ENCODE data around the gene IPO9. TPM values are rescaled to one million over a fixed set of nuclear protein-coding genes. Genes with fewer than 3 reads are reported as not detected.

IPO9 gene
- total RNA-seq, 2 experiments from 2014 or later, result 65.1 to 66.0 TPM

DNA sequence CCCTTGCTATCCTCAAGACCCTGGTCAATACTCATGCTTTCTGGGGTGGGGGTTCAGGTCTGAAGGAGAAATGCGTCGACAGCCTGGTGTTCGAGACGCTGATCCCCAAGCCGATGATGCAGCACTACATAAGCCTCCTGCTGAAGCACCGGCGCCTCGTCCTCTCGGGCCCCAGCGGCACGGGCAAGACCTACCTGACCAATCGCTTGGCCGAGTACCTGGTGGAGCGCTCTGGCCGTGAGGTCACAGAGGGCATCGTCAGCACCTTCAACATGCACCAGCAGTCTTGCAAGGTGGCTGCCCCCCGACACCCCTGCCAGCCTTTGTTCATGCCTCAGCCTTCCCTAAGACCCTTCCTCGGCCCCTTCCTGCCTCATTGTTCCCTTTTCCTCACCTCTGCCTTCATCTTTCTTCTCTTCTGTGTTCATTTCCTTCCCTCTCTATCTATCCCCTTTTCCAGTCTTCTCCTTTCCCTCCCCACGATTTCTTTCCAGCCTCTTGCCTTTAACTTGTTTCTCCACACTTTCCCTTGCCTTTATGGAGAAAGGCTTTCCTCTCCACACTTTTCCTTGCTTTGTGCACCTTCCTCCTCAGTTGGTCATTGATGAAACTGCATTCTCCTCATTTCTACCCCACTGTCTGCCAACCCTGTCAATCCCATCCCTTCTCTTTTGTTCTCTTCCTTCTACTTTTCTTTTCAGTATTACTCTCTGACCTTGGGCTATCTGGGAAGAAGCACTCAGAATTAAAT is 18.3 kb upstream of the IPO9 start:
- ATAC-seq, result no peak
- Mint-ChIP-seq H3K27ac (no peak overlapping the region), H3K27me3 (no peaks in the 10 kb centered on the region), H3K4me1 (no peaks in the 10 kb centered on the region), H3K9me3 (ENCODE audit: low read depth) (no peaks in the 10 kb centered on the region), H3K36me3 (ENCODE audit: low read depth) (peaks cover 2% of the 10 kb centered on the region), H3K4me3 (no peak overlapping the region)
- CTCF ChIA-PET, result interaction anchor here (0.7 kb wide), 1 partner anchor 107 kb away, joined by 3 read pairs; no protein-coding TSS in a partner anchor
- DNase-seq, result no peak
- intact Hi-C loops (cut with DNase I, micrococcal nuclease), result no loop called here
- POLR2A ChIA-PET, result no interaction called here

- Mint-ChIP-seq H3K36me3 (ENCODE audit: low read depth) (peaks cover 2% of the 10 kb centered on the region), H3K27me3 (no peaks in the 10 kb centered on the region), H3K4me1 (no peaks in the 10 kb centered on the region), H3K4me3 (no peak overlapping the region), H3K9me3 (ENCODE audit: low read depth) (no peaks in the 10 kb centered on the region), H3K27ac (no peak overlapping the region)
- POLR2A ChIA-PET, result no interaction called here
- CTCF ChIA-PET, result interaction anchor here (0.7 to 1.7 kb wide), 3 partner anchors 16 to 100 kb away, joined by 3 to 6 read pairs (median 5); partner anchors contain the start of gene IPO9
- no peak for ATAC-seq
- intact Hi-C loops (cut with DNase I, micrococcal nuclease), result no loop called here
- no peak for DNase-seq
Observed at GRCh38 chr1:201813226-201813625, 15.7 kb upstream of the IPO9 start.

- H3K4me3 Mint-ChIP-seq, result no peak overlapping the region
- H3K4me1 Mint-ChIP-seq, result no peaks in the 10 kb centered on the region
- ATAC-seq, result no peak
- peaks cover 1% of the 10 kb centered on the region for H3K36me3 Mint-ChIP-seq (ENCODE audit: low read depth)
- no peaks in the 10 kb centered on the region for H3K27me3 Mint-ChIP-seq
- intact Hi-C loops (cut with DNase I, micrococcal nuclease), result no loop called here
- no peak overlapping the region for H3K27ac Mint-ChIP-seq
- no peak for DNase-seq
- H3K9me3 Mint-ChIP-seq (ENCODE audit: low read depth), result no peaks in the 10 kb centered on the region
- ChIA-PET POLR2A (no interaction called here), CTCF (no interaction called here)
Observed at GRCh38 chr1:201816309-201816854, 12.6 kb upstream of the IPO9 start.

DNA sequence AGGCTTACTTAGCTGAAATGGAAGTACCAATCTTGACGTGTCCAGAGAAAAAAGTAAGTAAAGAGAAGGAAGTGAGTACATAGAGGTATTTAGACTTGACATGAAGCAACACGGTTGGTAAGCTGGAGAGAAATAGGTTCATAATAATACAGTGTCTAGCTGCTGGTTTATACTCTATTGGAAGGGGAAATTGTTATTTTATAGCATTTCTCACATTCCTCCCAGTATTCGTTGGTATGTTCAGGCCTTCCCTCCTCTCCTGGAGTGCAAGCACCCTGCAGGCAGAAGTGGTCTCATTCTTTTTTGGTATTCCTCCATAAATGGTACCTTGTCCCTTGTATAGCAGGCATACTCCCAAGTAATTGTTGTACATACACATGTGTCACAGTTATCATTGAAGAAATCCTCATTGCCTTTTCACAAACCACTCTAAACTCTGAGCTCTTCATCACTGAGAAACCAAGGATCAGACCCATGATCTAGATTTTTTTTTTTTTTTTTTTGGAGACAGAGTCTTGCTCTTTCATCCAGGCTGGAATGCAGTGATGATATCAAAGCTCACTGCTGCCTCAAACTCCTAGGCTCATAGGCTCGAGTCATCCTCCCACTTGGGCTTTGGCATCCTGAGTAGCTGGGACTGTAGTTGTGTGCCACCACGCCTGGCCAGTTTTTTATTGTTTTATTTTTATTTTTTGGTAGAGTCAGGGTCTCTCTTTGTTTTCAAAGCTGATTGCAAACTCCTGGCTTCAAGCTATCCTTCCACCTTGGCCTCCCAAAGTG is 9.8 kb upstream of the IPO9 start:
- no peaks in the 10 kb centered on the region for H3K27me3 Mint-ChIP-seq
- CTCF ChIA-PET, result interaction anchor here (0.6 to 3.2 kb wide), 8 partner anchors 9 to 336 kb away, joined by 3 to 11 read pairs (median 4); partner anchors contain the start of gene IPO9
- POLR2A ChIA-PET, result interaction anchor here (0.7 kb wide), 1 partner anchor 272 kb away, joined by 8 read pairs; no protein-coding TSS in a partner anchor

GRCh38 chr1:201820413-201820812 is 8.5 kb upstream of the IPO9 start:
- Mint-ChIP-seq H3K4me1 (no peaks in the 10 kb centered on the region), H3K4me3 (no peak overlapping the region), H3K36me3 (ENCODE audit: low read depth) (peaks cover 1% of the 10 kb centered on the region), H3K27ac (no peak overlapping the region), H3K9me3 (ENCODE audit: low read depth) (no peaks in the 10 kb centered on the region), H3K27me3 (no peaks in the 10 kb centered on the region)
- DNase-seq (no peak), ATAC-seq (no peak)
- ChIA-PET CTCF (interaction anchor here (0.8 to 3.2 kb wide), 4 partner anchors 8 to 28 kb away, joined by 3 to 11 read pairs (median 4); partner anchors contain the start of gene IPO9), POLR2A (no interaction called here)
- intact Hi-C loops (cut with DNase I, micrococcal nuclease), result no loop called here

More for the DNA sequence above, 9.8 kb upstream of the IPO9 start:
- no peak overlapping the region for H3K27ac Mint-ChIP-seq
- H3K4me3 Mint-ChIP-seq, result no peak overlapping the region
- intact Hi-C loops (cut with DNase I, micrococcal nuclease), result no loop called here
- ATAC-seq, result no peak
- DNase-seq, result no peak
- no peaks in the 10 kb centered on the region for H3K4me1 Mint-ChIP-seq
- no peaks in the 10 kb centered on the region for H3K9me3 Mint-ChIP-seq (ENCODE audit: low read depth)
- peaks cover 1% of the 10 kb centered on the region for H3K36me3 Mint-ChIP-seq (ENCODE audit: low read depth)

DNA sequence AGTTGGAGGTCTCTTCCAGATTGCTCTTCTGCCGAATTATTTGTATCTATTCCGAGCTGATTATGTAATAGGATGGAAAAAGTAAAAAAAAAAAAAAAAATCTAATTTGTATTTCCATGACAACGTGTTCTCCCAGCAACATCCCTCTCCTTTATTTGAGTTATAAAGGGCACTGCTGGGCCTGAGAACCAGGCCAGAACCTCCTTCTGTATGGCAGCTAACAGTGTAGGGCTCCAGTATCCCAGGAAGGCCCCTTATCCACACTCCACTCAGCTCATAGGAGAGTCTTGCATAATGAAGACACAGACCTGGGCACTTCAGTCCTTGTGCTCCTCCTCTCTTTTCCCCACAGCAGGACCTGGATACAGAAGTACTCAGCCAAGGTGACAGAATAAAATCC is 3.7 kb upstream of the IPO9 start:
- CTCF ChIA-PET, result no interaction called here
- Mint-ChIP-seq H3K4me3 (no peak overlapping the region), H3K27me3 (no peaks in the 10 kb centered on the region), H3K36me3 (ENCODE audit: low read depth) (peaks cover 3% of the 10 kb centered on the region), H3K9me3 (ENCODE audit: low read depth) (no peaks in the 10 kb centered on the region), H3K4me1 (peaks cover 12% of the 10 kb centered on the region), H3K27ac (no peak overlapping the region)
- intact Hi-C loops (cut with DNase I, micrococcal nuclease), result loop anchor here in 1 of 2 experiments (5.0 kb wide), 1 partner anchor 1182 kb away; the partner anchor contains the start of gene TMEM183A
- no peak for ATAC-seq
- DNase-seq, result no peak
- POLR2A ChIA-PET, result no interaction called here

- intact Hi-C loops (cut with DNase I, micrococcal nuclease), result loop anchor here in 1 of 2 experiments (5.0 kb wide), 1 partner anchor 1180 kb away; the partner anchor contains the start of gene TMEM183A
Observed at GRCh38 chr1:201826830-201827229, 2.1 kb upstream of the IPO9 start.

DNA sequence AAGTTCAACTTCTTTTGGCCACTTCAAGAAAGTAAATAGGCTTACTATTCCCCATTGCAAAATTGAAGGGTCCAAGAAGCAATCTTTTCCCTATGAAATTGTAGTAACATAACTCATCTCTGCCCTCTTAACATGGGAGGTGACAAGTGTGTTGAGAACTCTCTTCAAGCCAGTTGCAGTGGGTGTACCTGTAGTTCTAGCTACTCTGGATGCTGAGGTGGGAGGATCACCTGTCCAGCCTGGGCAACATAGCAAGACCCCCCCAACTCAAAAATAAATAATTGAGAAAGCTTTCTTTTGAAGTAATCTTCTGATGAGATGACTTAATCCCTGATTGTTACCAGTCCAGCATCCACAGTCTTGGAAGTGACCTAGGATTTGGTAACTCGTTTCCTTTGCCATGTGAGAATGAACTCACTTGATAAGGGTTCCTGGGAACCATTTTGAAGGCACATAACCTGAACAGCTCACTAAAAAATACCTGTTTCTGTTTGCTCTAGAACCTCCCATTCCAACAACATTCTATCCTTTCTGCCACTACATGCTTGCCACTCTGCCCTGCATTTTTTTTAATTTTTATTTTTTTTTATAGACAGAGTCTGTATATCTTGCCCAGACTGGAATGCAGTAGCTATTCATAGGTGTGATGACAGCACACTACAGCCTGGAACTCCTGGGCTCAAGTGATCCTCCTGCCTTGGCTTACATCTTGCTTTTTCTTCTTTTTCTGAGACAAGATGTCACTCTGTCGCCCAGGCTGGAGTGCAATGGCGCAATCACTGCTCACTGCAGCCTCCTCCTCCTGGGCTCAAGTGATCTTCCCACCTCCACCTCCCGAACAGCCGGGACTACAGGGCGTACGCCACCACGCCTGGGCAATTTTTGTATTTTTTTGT is 1.4 kb upstream of the IPO9 start:
- ChIA-PET POLR2A (interaction anchor here (0.7 kb wide), 1 partner anchor 1954 kb away, joined by 6 read pairs; no protein-coding TSS in a partner anchor), CTCF (interaction anchor here (0.5 to 3.0 kb wide), 7 partner anchors 9 to 532 kb away, joined by 3 to 11 read pairs (median 3); no protein-coding TSS in a partner anchor)
- H3K27me3 Mint-ChIP-seq, result no peaks in the 10 kb centered on the region
- H3K36me3 Mint-ChIP-seq (ENCODE audit: low read depth), result peaks cover 10% of the 10 kb centered on the region
- peaks cover 35% of the 10 kb centered on the region for H3K4me1 Mint-ChIP-seq
- no peak overlapping the region for H3K4me3 Mint-ChIP-seq
- H3K9me3 Mint-ChIP-seq (ENCODE audit: low read depth), result no peaks in the 10 kb centered on the region
- intact Hi-C loops (cut with DNase I, micrococcal nuclease), result loop anchor here in 1 of 2 experiments (2.0 to 5.0 kb wide), 3 partner anchors 657 to 1180 kb away; partner anchors contain the start of gene TMEM183A
- DNase-seq, result no peak
- H3K27ac Mint-ChIP-seq, result no peak overlapping the region
- no peak for ATAC-seq

More at GRCh38 chr1:201826830-201827229, 2.1 kb upstream of the IPO9 start:
- Mint-ChIP-seq H3K4me1 (peaks cover 27% of the 10 kb centered on the region), H3K9me3 (ENCODE audit: low read depth) (no peaks in the 10 kb centered on the region), H3K36me3 (ENCODE audit: low read depth) (peaks cover 10% of the 10 kb centered on the region), H3K4me3 (no peak overlapping the region), H3K27ac (no peak overlapping the region), H3K27me3 (no peaks in the 10 kb centered on the region)
- CTCF ChIA-PET, result interaction anchor here (0.6 to 3.0 kb wide), 7 partner anchors 8 to 314 kb away, joined by 3 to 11 read pairs (median 3); no protein-coding TSS in a partner anchor
- DNase-seq (no peak), ATAC-seq (no peak)
- POLR2A ChIA-PET, result no interaction called here

DNA sequence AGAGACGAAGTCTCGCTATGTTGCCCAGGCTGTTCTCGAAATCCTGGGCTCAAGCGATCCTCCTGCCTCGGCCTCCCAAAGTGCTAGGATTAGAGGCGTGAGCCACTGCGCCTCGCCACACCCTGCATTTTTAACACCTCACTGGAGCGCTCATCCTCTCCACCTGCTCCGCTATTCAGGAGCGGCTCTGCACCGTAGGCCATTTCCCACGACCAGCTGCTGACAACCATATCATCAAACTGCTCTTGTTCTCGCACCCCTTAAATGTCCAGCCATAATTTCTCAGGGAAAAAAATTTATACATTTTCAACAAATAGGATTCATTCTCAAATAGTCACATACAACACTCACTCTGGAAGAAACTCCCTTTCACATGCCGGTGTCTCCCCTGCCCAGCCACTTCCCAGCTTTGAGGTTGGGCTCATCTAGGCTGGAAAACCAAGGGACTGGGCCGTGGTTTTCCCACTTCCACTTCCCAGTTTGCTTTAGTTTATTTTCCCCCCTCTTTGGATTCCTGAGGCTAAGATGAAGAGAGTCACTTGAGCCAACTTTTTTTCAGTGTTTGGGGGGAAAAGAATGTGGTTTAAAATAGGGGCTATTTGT is 639 bp upstream of the IPO9 start:
- Mint-ChIP-seq H3K9me3 (ENCODE audit: low read depth) (no peaks in the 10 kb centered on the region), H3K4me3 (peak overlapping the region; percentile 99), H3K4me1 (peaks cover 36% of the 10 kb centered on the region), H3K27ac (peak overlapping the region; percentile 51), H3K36me3 (ENCODE audit: low read depth) (peaks cover 10% of the 10 kb centered on the region), H3K27me3 (no peaks in the 10 kb centered on the region)
- ATAC-seq (no peak), DNase-seq (no peak)
- ChIA-PET POLR2A (no interaction called here), CTCF (interaction anchor here (1.0 to 3.0 kb wide), 4 partner anchors 9 to 315 kb away, joined by 3 to 11 read pairs (median 5); no protein-coding TSS in a partner anchor)
- intact Hi-C loops (cut with DNase I, micrococcal nuclease), result loop anchor here in 1 of 2 experiments (2.0 to 5.0 kb wide), 3 partner anchors 658 to 1179 kb away; partner anchors contain the start of gene TMEM183A

DNA sequence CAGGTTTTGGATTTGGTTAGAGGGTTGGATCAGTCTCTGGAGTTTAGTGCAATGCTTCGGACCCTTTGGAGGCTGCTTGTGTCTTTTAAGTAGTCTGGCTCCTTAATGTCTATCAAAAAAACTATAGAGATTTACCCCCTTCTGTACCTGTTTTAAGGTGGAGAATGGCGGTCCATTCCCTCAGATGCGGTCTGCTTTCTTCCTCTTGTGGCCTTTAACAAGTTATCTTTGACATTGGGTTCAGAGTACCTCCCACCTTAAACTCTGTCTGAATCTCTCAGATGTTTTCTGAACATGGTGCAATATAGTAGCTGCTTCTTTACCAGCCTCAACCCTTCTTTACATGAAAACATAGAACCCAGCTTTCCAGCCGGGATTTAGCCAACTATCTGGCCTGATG is 2.4 kb downstream of the IPO9 start:
- Mint-ChIP-seq H3K27ac (peak overlapping the region; percentile 9), H3K4me3 (peak overlapping the region; percentile 99), H3K9me3 (ENCODE audit: low read depth) (no peaks in the 10 kb centered on the region), H3K4me1 (peaks cover 47% of the 10 kb centered on the region), H3K36me3 (ENCODE audit: low read depth) (peaks cover 19% of the 10 kb centered on the region), H3K27me3 (no peaks in the 10 kb centered on the region)
- DNase-seq, result no peak
- CTCF ChIA-PET, result no interaction called here
- POLR2A ChIA-PET, result no interaction called here
- ATAC-seq, result no peak
- intact Hi-C loops (cut with DNase I, micrococcal nuclease), result loop anchor here in 1 of 2 experiments (10.0 kb wide), 1 partner anchor 513 kb away; the partner anchor contains the start of genes PPP1R12B and UBE2T

All from activated CD4-positive, alpha-beta T cell treated with anti-CD3 and anti-CD28 coated beads for 36 hours (primary cell).